Activated CD8-positive, alpha-beta T cell treated with anti-CD3 and anti-CD28 coated beads, Interleukin-2, amount 10 ng/mL, durations not matched to agents 7 days and 5 days (primary cell): ENCODE measurements around the gene PLCH1. TPM values are rescaled to one million over a fixed set of nuclear protein-coding genes. Genes with fewer than 3 reads are reported as not detected.

Experiments
- ATAC-seq: fragments of 150-1000 bp; cut with Tn5 transposase; one replicate; pipeline ENCODE4 v1.10.0; 2021; ENCODE audit warnings: moderate library complexity
- CTCF ChIA-PET: fragments of 350-600 bp; sonication (Branson Sonifier 250); formaldehyde crosslinking; loops from one replicate; lab custom pipeline; 2021; ENCODE audit warnings: antibody characterized with exemption; lab: Charles Lee
- POLR2A ChIA-PET: fragments of 350-600 bp; sonication (Branson Sonifier 250); formaldehyde crosslinking; loops from one replicate; lab custom pipeline; 2021; ENCODE audit warnings: antibody characterized with exemption; lab: Charles Lee
- DNase-seq: peaks from one replicate; pipeline ENCODE4 v3.0.0-alpha.2; 2020
- H3K27ac Mint-ChIP-seq: one replicate; pipeline ENCODE4 v1.8.0; 2021; ENCODE audit warnings: mild to moderate bottlenecking, mixed read lengths
- H3K27me3 Mint-ChIP-seq: one replicate; pipeline ENCODE4 v1.8.0; 2021; ENCODE audit warnings: low read depth, mixed read lengths
- H3K36me3 Mint-ChIP-seq: one replicate; pipeline ENCODE4 v1.8.0; 2021; ENCODE audit warnings: low read depth, mixed read lengths
- H3K4me1 Mint-ChIP-seq: one replicate; pipeline ENCODE4 v1.8.0; 2021; ENCODE audit warnings: low read depth, mixed read lengths
- H3K4me3 Mint-ChIP-seq: one replicate; pipeline ENCODE4 v1.8.0; 2021; ENCODE audit warnings: mild to moderate bottlenecking, mixed read lengths
- H3K9me3 Mint-ChIP-seq: one replicate; pipeline ENCODE4 v1.8.0; 2022; ENCODE audit warnings: mixed read lengths; ENCODE audit not compliant: insufficient read depth
- total RNA-seq, 2 experiments: library from RNA; stranded (reverse); gene quantifications; one replicate each; pipeline ENCODE4 v1.2.3, GENCODE V29; 2021

Gene PLCH1
- total RNA-seq, 2 experiments from 2014 or later, result 2.0 to 2.4 TPM

DNA sequence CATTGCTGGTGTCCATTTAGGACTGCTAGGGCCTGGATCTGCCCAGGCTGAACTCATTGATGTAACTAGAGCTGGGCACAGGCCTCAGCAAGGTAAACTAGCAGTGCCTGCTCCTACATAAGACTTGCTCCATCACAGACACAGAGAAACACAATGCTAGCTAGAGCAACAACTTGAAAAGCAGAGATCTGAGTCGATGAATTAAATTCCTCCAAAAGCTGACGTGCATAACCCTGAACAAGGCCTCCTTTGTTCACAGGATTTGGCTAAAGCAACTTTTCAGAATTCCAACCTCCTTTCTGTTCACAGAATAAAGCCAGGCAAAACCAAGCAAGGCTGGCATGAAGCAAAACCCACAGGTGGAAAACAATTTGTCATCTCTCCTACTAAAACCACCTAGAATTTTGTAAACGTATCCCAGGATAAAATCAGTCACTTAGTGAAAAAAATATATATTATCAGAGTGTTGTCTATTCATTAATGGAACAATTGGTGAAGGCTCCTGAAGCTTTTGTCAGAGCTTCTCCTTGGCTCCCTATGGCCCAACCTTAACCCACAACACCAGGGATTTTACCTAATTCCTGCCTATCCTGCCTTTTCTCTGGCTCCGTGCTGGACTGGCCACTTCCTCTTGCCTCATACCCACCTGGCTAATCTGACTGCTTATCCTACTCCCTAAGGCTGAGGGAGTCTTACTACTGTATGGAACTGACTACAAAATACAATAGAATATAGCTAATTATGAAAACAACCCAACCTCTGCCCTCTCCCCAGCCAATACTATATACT is 39.9 kb downstream of the PLCH1 start:
- POLR2A ChIA-PET, result no interaction called here
- no peak for DNase-seq
- ATAC-seq, result no peak

DNA sequence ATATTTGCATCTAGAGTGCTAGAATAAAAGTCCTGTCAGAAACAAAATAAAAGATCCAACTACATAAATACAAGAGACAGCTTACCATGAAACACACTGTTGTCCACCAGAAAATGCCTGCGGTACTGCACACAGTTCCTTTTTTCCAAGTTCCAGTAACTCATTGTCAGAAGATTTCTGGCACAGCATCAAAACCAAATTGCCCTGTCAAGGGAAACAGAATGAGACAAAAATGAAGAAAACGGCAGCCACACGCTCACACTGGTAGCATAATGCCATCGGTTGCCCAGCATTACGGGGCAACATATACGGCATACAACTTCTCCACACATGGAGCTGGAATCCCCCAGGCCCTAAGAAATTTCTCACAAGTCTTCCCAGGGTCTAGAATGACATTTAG is 40.8 kb downstream of the PLCH1 start:
- no peak for ATAC-seq
- H3K9me3 Mint-ChIP-seq, result no peaks in the 10 kb centered on the region
- no peak overlapping the region for H3K4me3 Mint-ChIP-seq
- H3K27me3 Mint-ChIP-seq, result peaks cover 5% of the 10 kb centered on the region
- DNase-seq, result no peak
- ChIA-PET POLR2A (no interaction called here), CTCF (interaction anchor here (1.3 to 3.9 kb wide), 2 partner anchors 17 to 351 kb away, joined by 3 to 36 read pairs; no protein-coding TSS in a partner anchor)
- H3K4me1 Mint-ChIP-seq, result no peaks in the 10 kb centered on the region
- H3K36me3 Mint-ChIP-seq, result no peaks in the 10 kb centered on the region
- no peak overlapping the region for H3K27ac Mint-ChIP-seq

More for the DNA sequence above, 39.9 kb downstream of the PLCH1 start:
- CTCF ChIA-PET, result no interaction called here
- peaks cover 5% of the 10 kb centered on the region for H3K27me3 Mint-ChIP-seq
- no peaks in the 10 kb centered on the region for H3K4me1 Mint-ChIP-seq
- no peaks in the 10 kb centered on the region for H3K36me3 Mint-ChIP-seq
- H3K27ac Mint-ChIP-seq, result no peak overlapping the region
- H3K4me3 Mint-ChIP-seq, result no peak overlapping the region
- no peaks in the 10 kb centered on the region for H3K9me3 Mint-ChIP-seq

DNA sequence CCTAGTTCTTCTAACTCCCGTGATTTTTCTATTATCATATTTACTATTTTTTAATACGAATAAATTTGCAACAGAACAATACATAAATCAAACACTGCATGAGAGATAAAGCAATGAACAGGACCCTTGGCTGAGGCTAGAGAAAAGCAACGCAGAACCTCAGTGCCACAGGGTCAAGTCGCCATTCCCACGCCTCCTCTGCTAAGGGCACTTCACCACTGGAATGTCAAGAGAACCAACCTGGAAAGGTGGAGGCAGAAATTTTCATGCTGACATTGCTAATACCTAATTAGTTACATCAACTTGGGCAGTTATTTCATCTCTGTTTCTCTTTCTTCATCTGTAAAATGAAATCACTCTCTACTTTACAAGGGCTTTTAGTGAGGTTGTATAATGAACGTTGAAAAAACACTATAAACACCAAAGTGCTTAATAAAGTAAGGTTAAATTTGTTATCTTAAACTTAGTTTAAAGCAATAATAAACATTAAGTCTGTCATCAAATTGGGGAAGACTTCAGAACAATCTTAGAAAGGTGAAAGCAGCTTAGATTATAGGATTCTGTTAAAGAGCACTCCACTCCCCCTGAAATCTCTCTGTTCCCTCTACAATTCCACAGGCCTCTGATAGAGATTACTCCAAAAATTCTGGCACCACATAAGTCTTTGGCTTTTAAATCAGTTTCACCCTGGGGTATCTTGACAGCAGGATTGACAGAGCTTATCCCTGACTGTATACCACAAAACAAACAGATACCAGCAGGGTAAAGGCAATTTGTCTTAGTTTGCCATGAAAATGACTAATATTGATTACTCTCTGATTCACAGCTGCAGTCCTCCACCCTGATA is 41.9 kb downstream of the PLCH1 start:
- CTCF ChIA-PET, result interaction anchor here (0.8 to 3.9 kb wide), 12 partner anchors 12 to 350 kb away, joined by 3 to 36 read pairs (median 4); no protein-coding TSS in a partner anchor
- no peak for ATAC-seq
- no peak for DNase-seq
- no peak overlapping the region for H3K27ac Mint-ChIP-seq
- H3K9me3 Mint-ChIP-seq, result no peaks in the 10 kb centered on the region
- no peak overlapping the region for H3K4me3 Mint-ChIP-seq
- H3K36me3 Mint-ChIP-seq, result no peaks in the 10 kb centered on the region
- POLR2A ChIA-PET, result no interaction called here
- peaks cover 5% of the 10 kb centered on the region for H3K27me3 Mint-ChIP-seq
- no peaks in the 10 kb centered on the region for H3K4me1 Mint-ChIP-seq

DNA sequence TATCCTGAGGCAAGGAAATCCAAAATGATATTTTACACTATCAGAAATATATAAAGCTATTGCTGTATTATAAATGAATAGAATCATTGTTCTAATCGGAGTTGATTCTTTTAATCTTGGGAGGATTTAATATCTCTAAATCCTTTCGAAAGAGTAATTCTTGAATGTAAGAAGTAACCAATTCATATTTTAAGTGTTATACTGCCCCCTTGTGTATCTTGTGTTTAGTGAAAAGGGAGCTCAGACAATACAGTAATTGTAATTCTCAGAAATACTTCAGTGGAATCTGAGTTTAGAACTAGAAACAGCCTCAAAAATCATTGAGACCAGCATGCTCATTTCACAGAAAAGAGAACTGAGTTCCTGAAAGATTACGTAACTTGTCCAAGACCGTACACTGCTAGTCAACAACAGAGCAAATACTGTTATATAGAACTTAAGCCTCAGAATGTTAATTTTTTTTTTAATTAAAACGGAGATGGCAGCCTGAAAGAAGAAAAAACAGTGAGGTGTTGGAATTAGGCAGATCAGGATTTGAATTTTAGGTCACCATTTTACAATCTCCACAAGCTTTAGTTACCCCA is 42.9 kb downstream of the PLCH1 start:
- Mint-ChIP-seq H3K4me3 (no peak overlapping the region), H3K27me3 (peaks cover 5% of the 10 kb centered on the region), H3K36me3 (no peaks in the 10 kb centered on the region), H3K27ac (no peak overlapping the region), H3K4me1 (no peaks in the 10 kb centered on the region), H3K9me3 (no peaks in the 10 kb centered on the region)
- DNase-seq (no peak), ATAC-seq (no peak)
- CTCF ChIA-PET, result interaction anchor here (0.6 to 3.9 kb wide), 25 partner anchors 10 to 352 kb away, joined by 3 to 36 read pairs (median 4); no protein-coding TSS in a partner anchor
- POLR2A ChIA-PET, result no interaction called here

DNA sequence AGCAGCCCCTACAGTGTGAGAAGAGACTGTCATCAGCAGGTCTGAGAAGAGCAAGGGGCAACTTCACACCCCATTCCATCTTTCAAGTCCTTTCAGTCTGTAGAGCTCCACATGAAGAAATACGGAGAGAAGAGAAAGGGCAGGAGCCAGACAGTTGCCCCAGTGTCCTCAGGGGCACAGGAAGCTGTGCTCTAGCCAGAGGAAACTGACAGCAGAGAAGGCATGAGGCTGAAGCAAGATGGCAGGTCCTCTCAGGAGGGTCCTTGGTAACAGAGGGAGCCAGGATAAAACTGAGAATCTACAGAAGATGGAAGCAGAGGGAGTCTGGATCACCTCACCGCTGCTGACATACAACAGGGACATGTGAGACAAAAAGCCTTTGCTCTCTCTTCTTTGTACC is 47.3 kb downstream of the PLCH1 start:
- no peaks in the 10 kb centered on the region for H3K4me1 Mint-ChIP-seq
- H3K27me3 Mint-ChIP-seq, result peaks cover 5% of the 10 kb centered on the region
- ChIA-PET CTCF (no interaction called here), POLR2A (no interaction called here)
- H3K27ac Mint-ChIP-seq, result no peak overlapping the region
- no peak for DNase-seq
- no peaks in the 10 kb centered on the region for H3K9me3 Mint-ChIP-seq
- ATAC-seq, result no peak
- H3K4me3 Mint-ChIP-seq, result no peak overlapping the region
- H3K36me3 Mint-ChIP-seq, result no peaks in the 10 kb centered on the region

DNA sequence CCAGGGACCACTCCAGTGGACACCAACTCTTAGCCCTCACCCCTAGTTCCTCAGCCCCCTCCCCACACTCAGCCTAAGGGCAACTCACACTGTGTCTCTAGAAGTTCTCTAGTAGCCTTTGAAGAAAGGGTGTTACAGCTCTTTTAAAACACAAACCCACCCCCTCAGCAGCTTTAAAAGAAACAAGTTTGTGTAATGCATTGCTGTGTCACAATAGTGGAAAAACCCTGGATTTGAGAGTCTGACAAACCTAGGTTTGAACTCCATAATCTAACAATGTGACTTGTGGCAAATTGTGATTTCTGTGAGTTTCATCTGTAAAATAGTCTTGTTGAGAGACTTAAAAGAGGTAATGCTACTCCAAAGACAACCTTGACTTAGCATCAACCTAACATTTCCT is 54.0 kb downstream of the PLCH1 start:
- Mint-ChIP-seq H3K4me1 (no peaks in the 10 kb centered on the region), H3K9me3 (no peaks in the 10 kb centered on the region), H3K4me3 (no peak overlapping the region), H3K27me3 (peaks cover 9% of the 10 kb centered on the region), H3K27ac (no peak overlapping the region), H3K36me3 (no peaks in the 10 kb centered on the region)
- ChIA-PET POLR2A (no interaction called here), CTCF (interaction anchor here (1.4 kb wide), 1 partner anchor 11 kb away, joined by 7 read pairs; no protein-coding TSS in a partner anchor)
- ATAC-seq, result no peak
- DNase-seq, result no peak

DNA sequence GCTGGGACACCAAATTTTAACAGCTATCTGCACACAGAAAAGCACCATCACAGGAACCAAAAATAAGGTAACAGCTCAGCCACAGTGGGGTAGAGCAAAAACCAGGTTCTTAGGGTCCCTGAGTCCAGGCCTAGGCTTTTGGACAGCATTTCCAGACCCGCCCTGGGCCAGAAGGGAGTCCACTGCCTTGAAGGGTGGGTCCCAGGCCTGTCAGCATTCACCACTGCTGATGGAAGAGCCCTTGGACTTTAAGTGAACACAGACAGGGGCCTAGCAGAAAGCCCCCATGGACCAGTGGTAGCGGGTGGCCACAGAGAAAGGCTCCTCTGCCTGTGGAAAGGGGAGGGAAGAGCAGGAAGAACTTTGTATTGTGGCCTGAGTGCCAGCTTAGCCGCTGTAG is 56.4 kb downstream of the PLCH1 start:
- no peak overlapping the region for H3K4me3 Mint-ChIP-seq
- ChIA-PET CTCF (interaction anchor here (1.2 kb wide), 1 partner anchor 14 kb away, joined by 3 read pairs; no protein-coding TSS in a partner anchor), POLR2A (no interaction called here)
- no peaks in the 10 kb centered on the region for H3K4me1 Mint-ChIP-seq
- ATAC-seq (no peak), DNase-seq (no peak)
- no peaks in the 10 kb centered on the region for H3K36me3 Mint-ChIP-seq
- H3K27ac Mint-ChIP-seq, result no peak overlapping the region
- no peaks in the 10 kb centered on the region for H3K9me3 Mint-ChIP-seq
- H3K27me3 Mint-ChIP-seq, result peaks cover 9% of the 10 kb centered on the region

DNA sequence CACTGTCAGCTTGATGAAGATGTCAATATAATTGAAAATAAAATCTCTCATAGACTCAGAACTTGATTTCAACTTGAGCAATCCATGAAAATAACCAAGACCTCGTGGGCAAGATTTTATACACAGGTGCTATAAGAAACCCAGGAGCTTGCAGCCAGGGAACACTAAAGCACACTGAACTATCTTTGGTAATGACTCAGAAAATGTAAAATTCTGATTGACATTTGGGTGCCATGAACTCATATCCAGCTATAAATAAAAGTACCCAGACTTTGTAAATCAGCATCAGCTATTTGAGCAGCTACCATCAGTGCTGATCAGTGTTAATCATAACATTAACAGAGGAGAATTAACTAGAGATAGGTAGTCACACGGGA is 61.5 kb downstream of the PLCH1 start:
- H3K36me3 Mint-ChIP-seq, result no peaks in the 10 kb centered on the region
- POLR2A ChIA-PET, result interaction anchor here (0.6 kb wide), 1 partner anchor 50 kb away, joined by 3 read pairs; no protein-coding TSS in a partner anchor
- no peak overlapping the region for H3K4me3 Mint-ChIP-seq
- DNase-seq, result no peak
- no peaks in the 10 kb centered on the region for H3K9me3 Mint-ChIP-seq
- no peak for ATAC-seq
- no peaks in the 10 kb centered on the region for H3K4me1 Mint-ChIP-seq
- H3K27ac Mint-ChIP-seq, result no peak overlapping the region
- peaks cover 6% of the 10 kb centered on the region for H3K27me3 Mint-ChIP-seq
- CTCF ChIA-PET, result interaction anchor here (1.3 to 1.7 kb wide), 2 partner anchors 18 to 19 kb away, joined by 4 to 5 read pairs; no protein-coding TSS in a partner anchor

DNA sequence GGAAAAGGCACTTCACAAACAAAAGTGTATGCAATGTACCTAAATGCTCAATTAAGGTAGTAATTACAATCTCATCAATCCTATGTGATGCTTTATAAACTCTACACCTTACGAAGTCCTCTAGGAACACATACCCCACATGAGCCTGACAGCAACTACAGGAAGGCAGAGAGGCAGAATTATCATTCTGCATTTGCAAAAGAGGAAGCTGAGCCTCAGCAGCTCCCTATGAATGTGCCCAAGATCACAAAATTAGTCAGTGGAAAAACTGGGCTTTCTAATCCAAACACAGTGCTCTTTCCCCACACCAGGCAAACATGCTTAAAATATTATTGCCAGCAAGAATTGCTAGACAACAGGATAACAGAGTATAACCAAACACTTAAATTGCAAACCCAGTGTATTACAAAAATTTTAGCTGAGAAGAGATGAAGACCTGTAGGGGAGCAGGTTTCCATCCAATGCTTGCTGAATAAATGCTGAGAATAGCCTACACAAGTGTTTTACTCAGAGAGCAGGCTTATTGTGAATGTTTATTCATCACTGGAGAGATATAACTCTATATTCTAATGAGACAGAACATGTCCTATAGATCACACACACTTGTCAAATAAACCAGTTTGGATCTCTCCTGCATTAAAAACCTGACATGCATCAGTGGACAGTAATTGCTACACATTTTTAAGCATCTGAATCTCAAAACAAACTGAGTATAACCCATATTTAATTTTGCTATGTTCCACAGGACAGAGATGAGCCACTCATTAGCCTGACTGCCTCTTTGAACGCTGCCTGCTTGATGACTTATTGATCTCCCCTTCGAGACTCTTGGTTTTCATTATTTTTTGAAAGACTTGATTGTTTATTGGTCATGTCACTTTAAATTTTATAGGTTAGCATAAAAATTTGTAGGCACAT is 62.2 kb downstream of the PLCH1 start:
- no peaks in the 10 kb centered on the region for H3K9me3 Mint-ChIP-seq
- no peak overlapping the region for H3K4me3 Mint-ChIP-seq
- CTCF ChIA-PET, result interaction anchor here (1.7 kb wide), 1 partner anchor 19 kb away, joined by 4 read pairs; no protein-coding TSS in a partner anchor
- H3K27ac Mint-ChIP-seq, result no peak overlapping the region
- H3K4me1 Mint-ChIP-seq, result no peaks in the 10 kb centered on the region
- H3K27me3 Mint-ChIP-seq, result peaks cover 6% of the 10 kb centered on the region
- POLR2A ChIA-PET, result interaction anchor here (0.6 kb wide), 1 partner anchor 50 kb away, joined by 3 read pairs; no protein-coding TSS in a partner anchor
- ATAC-seq (no peak), DNase-seq (no peak)
- H3K36me3 Mint-ChIP-seq, result no peaks in the 10 kb centered on the region

DNA sequence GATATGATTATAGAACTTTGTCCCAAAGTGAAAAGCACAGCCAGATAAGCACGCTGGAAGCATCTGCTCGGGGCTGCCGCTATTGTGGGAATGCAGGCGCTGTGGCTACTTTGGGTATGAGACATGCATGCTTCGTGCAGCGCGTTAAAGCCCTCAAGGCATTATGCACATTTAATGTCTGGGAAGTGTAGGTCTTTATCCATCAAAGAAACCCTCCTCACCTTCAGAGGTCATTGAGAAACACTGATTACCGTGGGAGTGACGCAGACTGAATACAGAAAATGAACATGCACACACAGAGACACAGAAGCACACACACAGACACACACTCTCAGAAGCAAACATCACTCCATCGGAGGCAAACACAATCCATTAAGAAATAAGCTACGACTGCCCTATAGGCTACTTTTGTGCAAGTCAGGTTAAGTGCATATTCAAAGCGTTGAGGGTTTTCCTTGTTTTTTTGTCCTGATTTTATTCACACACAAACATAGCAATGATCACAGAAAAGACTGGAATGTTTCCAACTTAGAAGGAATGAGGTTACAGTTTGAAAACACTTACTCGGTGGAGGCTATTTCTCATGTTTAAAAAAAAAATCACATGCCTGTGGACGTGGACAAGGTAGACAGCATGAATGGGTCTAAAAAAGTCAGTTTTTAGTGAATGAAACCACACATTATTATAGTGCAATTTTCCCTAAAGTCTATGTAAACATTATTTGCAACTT is 68.5 kb downstream of the PLCH1 start:
- CTCF ChIA-PET, result no interaction called here
- Mint-ChIP-seq H3K4me1 (no peaks in the 10 kb centered on the region), H3K27ac (no peak overlapping the region), H3K9me3 (no peaks in the 10 kb centered on the region), H3K4me3 (no peak overlapping the region), H3K27me3 (peaks cover 5% of the 10 kb centered on the region), H3K36me3 (no peaks in the 10 kb centered on the region)
- POLR2A ChIA-PET, result no interaction called here
- ATAC-seq, result no peak
- DNase-seq, result no peak
